HG03135 (cell line): ENCODE measurements around the gene AKAP6.
"Not testable (repeated sequence)": the region's sequence is repeated elsewhere in the genome, so short reads cannot be mapped to it uniquely, and the experiment has no call there.

Experiments
- ATAC-seq: cut with Tn5 transposase; IDR thresholded peaks from one replicate; pipeline ENCODE4 v1.9.1; 2021; ENCODE audit warnings: mild to moderate bottlenecking, moderate library complexity; ENCODE audit not compliant: unreplicated experiment

The AKAP6 gene

GRCh38 chr14:32786886-32787285 lies 457.8 kb downstream of the AKAP6 start:
- ATAC-seq = no peak

- ATAC-seq = not testable (repeated sequence)
Observed at GRCh38 chr14:32793033-32793432, 463.9 kb downstream of the AKAP6 start.

DNA sequence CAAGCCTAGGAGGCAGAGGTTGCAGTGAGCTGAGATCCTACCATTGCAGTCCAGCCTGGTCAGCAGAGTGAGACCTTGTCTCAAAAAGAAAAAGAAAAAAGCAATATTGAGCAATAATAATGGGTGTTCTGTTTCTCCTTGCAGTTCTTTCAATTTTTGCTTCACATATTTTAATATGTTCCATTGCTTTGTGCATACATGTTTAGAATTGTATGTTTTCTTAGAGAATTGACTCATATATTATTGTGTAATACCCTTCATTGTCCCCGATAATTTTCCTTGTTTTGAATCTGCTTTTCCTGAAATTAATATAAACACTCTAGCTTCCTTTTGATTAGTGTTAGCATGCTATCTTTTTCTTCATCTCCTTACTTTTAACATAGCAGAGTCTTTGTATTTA lies 471.2 kb downstream of the AKAP6 start:
- ATAC-seq = no peak

DNA sequence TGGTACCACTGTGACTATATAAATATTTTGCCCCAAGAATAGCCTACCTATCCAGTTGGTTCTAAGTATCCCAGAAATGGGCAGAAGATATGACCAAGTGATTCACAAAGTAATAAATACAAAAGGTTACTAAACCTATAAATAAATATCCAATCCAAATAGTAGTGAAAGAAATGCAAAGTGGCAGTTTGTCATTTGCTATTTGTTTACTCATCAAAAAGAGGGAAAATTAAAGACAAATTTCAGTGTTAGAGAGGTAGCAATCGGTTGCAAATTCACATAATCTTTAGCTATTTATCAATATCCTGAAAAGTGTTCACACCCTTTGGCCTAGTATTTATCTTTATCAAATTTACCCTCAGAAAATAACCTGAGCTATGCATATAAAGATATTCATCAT lies 473.2 kb downstream of the AKAP6 start:
- no peak for ATAC-seq

GRCh38 chr14:32805979-32806378 lies 476.9 kb downstream of the AKAP6 start:
- ATAC-seq = no peak

GRCh38 chr14:32808644-32809043 lies 479.5 kb downstream of the AKAP6 start:
- ATAC-seq = no peak

- ATAC-seq = no peak
Observed at GRCh38 chr14:32809255-32809654, 480.2 kb downstream of the AKAP6 start.

- no peak for ATAC-seq
Observed at GRCh38 chr14:32813401-32813800, 484.3 kb downstream of the AKAP6 start.

DNA sequence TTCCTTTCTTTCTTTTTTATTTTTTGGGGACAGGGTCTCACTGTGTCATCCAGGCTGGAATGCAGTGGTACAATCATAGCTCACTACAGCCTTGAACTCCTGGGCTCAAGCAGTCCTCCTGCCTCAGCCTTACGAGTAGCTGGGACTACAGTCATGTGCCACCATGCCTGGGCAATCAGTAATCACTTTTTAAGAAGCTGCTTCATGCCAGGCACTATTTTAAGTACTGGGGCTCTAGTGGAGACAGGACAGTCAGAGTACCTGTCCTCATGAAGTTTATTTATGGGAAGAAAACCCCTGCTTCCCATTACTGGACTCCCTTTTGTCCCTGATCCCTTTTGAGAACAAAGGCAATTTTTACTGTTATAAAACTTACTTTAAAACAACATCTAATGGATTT lies 485.6 kb downstream of the AKAP6 start:
- ATAC-seq = no peak

DNA sequence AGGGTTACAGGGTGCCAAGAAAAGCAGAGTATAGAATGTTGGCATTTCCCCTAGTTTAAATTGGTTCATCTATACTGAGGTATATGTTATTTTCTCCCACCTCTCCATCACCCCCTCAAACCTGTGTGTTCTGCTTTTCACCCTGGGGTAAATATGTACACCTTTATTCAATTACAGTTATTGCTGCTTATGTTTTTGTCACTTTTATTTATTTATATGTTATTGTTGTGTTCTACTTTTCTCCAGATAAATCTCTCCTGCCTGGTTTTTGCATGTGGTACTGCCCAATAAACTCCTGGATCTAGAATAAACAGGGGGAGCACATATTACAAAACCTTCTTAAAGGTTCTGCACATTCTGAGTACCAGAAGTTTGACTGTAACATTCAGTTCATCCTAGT lies 487.5 kb downstream of the AKAP6 start:
- ATAC-seq = no peak

DNA sequence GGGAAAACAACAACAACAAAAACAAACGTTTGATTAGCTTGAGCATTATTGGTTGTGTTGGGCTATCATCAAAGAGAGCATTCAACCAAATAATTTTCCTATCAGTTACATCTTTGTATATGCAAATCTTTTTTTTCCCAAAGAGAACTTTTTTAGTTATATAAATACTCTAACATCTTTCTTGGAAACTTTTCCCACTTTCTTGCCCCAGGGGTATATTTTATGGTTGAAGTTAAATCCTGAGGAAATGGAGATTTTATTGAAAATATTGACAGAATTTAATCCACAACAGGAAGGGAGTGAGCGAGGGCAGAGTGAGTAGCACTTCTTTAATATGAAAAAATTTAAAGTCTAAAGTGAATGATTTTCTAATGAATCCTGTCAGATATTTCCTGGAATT lies 488.7 kb downstream of the AKAP6 start:
- ATAC-seq = no peak

- ATAC-seq = no peak
Observed at GRCh38 chr14:32818581-32818980, 489.5 kb downstream of the AKAP6 start.

DNA sequence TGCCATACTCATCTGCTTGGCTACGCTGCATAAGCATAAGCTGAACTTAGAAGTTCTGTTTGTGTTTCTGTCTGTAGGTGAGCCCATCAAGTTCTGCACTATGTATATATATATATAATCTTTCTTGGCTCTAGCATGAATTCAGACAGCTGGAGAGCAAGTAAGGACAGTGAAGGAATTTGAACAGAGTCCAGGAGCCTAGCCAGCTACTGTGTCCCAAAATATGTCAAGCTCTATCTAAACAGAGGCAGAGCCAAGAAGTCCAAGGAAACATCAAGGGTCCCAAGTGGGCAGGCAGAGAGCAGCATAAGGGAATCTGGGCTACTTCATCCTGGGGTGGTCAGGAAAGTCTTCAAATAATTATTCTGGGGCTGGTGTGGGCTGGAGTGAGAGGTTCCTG lies 491.1 kb downstream of the AKAP6 start:
- ATAC-seq = no peak

DNA sequence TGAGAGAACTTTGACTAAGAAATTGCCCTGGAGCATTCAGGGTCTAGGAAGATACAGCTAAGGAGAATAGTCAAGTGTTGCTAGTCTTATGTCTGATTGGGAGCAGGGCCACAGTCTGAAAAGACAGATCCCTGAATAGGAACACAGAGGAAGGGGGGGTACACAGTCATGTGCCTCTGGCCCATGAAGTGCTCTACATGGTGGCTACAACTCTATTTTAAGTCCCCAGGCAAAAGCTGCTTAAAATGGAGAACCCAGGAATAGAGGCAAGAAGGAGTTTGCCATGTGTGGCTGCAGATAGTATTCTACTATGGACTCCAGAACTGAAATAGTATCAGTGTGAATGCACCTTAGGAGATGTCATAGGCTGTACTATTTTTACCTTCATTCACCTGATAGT lies 491.6 kb downstream of the AKAP6 start:
- no peak for ATAC-seq

DNA sequence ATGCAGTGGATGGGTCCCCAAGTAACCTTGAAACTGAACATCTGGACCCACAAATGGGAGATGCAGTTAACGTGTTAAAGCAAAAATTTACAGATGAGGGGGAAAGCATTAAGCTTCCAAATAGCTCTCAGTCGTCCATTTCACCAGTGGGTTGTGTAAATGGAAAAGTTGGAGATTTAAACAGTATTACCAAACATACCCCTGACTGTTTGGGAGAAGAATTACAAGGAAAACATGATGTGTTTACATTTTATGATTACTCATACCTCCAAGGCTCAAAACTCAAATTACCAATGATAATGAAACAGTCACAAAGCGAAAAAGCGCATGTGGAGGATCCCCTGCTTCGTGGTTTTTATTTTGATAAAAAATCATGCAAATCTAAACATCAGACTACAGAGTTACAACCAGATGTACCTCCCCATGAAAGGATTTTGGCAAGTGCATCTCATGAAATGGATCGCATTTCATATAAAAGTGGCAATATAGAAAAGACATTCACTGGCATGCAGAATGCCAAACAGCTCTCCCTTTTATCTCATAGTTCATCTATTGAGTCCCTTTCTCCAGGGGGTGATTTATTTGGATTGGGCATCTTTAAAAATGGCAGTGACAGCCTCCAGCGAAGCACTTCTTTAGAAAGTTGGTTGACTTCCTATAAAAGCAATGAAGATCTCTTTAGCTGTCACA lies 493.0 kb downstream of the AKAP6 start:
- ATAC-seq = no peak

DNA sequence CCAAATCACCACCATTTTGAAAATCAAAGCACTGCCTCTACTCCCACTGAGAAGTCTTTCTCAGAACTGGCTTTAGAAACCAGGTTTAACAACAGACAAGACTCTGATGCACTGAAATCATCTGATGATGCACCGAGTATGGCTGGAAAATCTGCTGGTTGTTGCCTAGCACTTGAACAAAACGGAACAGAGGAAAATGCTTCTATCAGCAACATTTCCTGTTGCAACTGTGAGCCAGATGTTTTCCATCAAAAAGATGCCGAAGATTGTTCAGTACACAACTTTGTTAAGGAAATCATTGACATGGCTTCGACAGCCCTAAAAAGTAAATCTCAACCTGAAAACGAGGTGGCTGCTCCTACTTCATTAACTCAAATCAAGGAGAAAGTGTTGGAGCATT lies 494.6 kb downstream of the AKAP6 start:
- ATAC-seq = no peak

DNA sequence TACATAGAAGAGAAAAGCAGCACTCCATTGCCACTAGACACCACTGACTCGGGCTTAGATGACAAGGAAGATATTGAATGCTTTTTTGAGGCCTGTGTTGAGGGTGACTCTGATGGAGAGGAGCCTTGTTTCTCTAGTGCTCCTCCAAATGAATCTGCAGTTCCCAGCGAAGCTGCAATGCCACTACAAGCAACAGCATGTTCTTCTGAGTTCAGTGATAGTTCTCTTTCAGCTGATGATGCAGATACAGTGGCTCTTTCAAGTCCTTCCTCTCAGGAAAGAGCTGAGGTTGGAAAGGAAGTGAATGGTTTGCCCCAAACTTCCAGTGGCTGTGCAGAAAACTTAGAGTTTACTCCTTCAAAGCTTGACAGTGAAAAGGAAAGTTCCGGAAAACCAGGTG lies 495.1 kb downstream of the AKAP6 start:
- no peak for ATAC-seq

- no peak for ATAC-seq
Observed at GRCh38 chr14:32825058-32825457, 496.0 kb downstream of the AKAP6 start.

GRCh38 chr14:32826404-32827082 lies 497.4 kb downstream of the AKAP6 start:
- no peak for ATAC-seq

- ATAC-seq = no peak
Observed at GRCh38 chr14:32827514-32827913, 498.4 kb downstream of the AKAP6 start.

- ATAC-seq = no peak
Observed at GRCh38 chr14:32835924-32836323, 506.8 kb downstream of the AKAP6 start.

GRCh38 chr14:32841698-32842097 lies 512.6 kb downstream of the AKAP6 start:
- no peak for ATAC-seq
